Mucosa of rectum (tissue), 2 donors: ENCODE data around the gene COL6A1.
"Not testable (repeated sequence)": the region's sequence is repeated elsewhere in the genome, so short reads cannot be mapped to it uniquely, and the experiment has no call there.

Source experiments
- H3K27ac ChIP-seq, 2 donors: one replicate each; pipeline ENCODE4 v1.7.0; 2013; ENCODE audit warnings: inconsistent platforms in 2 of 2, low read depth in 2 of 2, low read length in 2 of 2
- H3K27me3 ChIP-seq, 2 donors: one replicate each; pipeline ENCODE4 v1.7.0; 2013; ENCODE audit warnings: low read length in 2 of 2; ENCODE audit not compliant: control insufficient read depth in 2 of 2, insufficient read depth in 2 of 2
- H3K36me3 ChIP-seq, 2 donors: one replicate each; pipeline ENCODE4 v1.7.0; 2013; ENCODE audit warnings: low read length in 2 of 2; ENCODE audit not compliant: control insufficient read depth in 2 of 2, insufficient read depth in 2 of 2
- H3K4me1 ChIP-seq, 2 donors: one replicate each; pipeline ENCODE4 v1.7.0; 2013; ENCODE audit warnings: low read length in 2 of 2, mild to moderate bottlenecking in 1 of 2; ENCODE audit not compliant: control insufficient read depth in 2 of 2, insufficient read depth in 2 of 2
- H3K4me3 ChIP-seq, 2 donors: one replicate each; pipeline ENCODE4 v1.7.0; 2013; ENCODE audit warnings: low read length in 2 of 2
- H3K9ac ChIP-seq, 2 donors: one replicate each; pipeline ENCODE4 v1.7.0; 2013; ENCODE audit warnings: low read length in 2 of 2, low read depth in 1 of 2, mild to moderate bottlenecking in 1 of 2
- H3K9me3 ChIP-seq, 2 donors: one replicate each; pipeline ENCODE4 v1.7.0; 2013; ENCODE audit warnings: low read length in 2 of 2; ENCODE audit not compliant: control insufficient read depth in 2 of 2
- donor health status: healthy.
- donor health status: Normal muscosa, but diverticular disease.

The COL6A1 gene

GRCh38 chr21:45945868-45946210 is 35.7 kb upstream of the COL6A1 start:
- no peaks in the 10 kb centered on the region for H3K4me1 ChIP-seq
- no peaks in the 10 kb centered on the region for H3K36me3 ChIP-seq
- no peaks in the 10 kb centered on the region for H3K9me3 ChIP-seq
- no peak overlapping the region for H3K4me3 ChIP-seq
- no peaks in the 10 kb centered on the region for H3K27me3 ChIP-seq
- H3K27ac ChIP-seq: no peak overlapping the region
- no peak overlapping the region for H3K9ac ChIP-seq

- Histone ChIP-seq H3K9ac (no peak overlapping the region), H3K36me3 (no peaks in the 10 kb centered on the region), H3K4me3 (no peak overlapping the region), H3K4me1 (no peaks in the 10 kb centered on the region), H3K27me3 (no peaks in the 10 kb centered on the region), H3K27ac (no peak overlapping the region), H3K9me3 (no peaks in the 10 kb centered on the region)
These were observed 34.3 kb upstream of the COL6A1 start for GRCh38 chr21:45947296-45947695.

DNA sequence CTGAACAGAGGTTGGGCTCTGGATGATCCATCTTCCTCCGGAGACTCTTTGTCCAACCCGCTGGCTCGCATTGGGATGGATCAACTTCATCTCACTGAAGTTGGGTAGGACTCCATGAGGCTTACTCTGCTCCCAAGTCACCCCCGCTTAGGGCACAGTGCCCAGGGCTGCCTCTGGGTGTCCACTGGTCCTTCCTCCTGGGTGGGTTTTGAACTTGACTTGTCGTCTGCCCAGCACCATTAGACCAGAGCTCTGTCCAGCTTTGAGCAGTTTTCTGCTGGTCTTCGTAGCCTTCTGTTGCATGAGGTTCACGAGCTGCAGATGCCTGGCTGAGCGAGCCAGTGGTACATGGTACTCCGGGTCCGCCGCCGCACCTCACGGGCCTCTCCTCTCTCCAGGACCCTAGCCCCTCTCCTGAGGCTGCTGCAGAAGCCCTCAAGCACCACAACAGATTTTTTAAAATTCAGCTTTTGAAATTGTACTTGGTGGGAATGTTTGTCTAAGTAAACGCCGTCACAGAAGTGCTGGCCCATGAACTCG is 33.8 kb upstream of the COL6A1 start:
- no peaks in the 10 kb centered on the region for H3K36me3 ChIP-seq
- H3K9ac ChIP-seq: no peak overlapping the region
- no peaks in the 10 kb centered on the region for H3K27me3 ChIP-seq
- H3K4me1 ChIP-seq: no peaks in the 10 kb centered on the region
- H3K27ac ChIP-seq: no peak overlapping the region
- H3K9me3 ChIP-seq: no peaks in the 10 kb centered on the region
- no peak overlapping the region for H3K4me3 ChIP-seq

DNA sequence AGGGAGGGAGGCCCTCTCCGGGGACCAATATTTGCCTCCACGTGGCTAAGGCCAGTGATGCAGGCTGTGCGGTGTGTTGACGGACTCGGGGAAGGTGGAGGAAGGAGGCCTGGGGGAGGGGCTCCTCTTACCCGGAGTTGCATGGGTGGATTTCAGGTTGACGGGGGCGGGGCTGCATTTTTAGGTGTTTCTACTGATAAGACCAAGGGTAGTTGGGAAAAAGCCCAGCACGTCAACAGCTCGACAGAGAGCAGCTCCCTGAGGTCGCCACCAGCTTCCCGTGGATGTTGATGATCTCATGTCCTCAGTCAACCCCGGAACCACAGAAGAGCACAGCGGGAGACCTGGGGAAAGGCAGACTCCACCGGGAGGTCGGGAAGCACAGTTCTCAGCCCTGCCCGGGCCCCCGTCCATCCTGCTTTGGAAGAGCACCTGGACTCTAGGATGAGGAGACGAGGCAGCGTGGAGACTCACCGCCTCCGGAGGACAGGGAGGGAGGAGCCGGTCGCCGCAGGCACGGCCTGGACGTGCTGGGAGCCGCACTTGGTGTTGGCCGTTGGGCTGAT is 32.9 kb upstream of the COL6A1 start:
- Histone ChIP-seq H3K9ac (no peak overlapping the region), H3K4me1 (no peaks in the 10 kb centered on the region), H3K27ac (no peak overlapping the region), H3K4me3 (no peak overlapping the region), H3K27me3 (no peaks in the 10 kb centered on the region), H3K9me3 (no peaks in the 10 kb centered on the region), H3K36me3 (no peaks in the 10 kb centered on the region)

- no peak overlapping the region for H3K9ac ChIP-seq
- H3K27me3 ChIP-seq: no peaks in the 10 kb centered on the region
- H3K36me3 ChIP-seq: no peaks in the 10 kb centered on the region
- H3K4me1 ChIP-seq: peaks cover 0 to 2% of the 10 kb centered on the region in 2 donors
- no peaks in the 10 kb centered on the region for H3K9me3 ChIP-seq
- no peak overlapping the region for H3K27ac ChIP-seq
- H3K4me3 ChIP-seq: no peak overlapping the region
These were observed 31.4 kb upstream of the COL6A1 start for GRCh38 chr21:45949928-45950739.

DNA sequence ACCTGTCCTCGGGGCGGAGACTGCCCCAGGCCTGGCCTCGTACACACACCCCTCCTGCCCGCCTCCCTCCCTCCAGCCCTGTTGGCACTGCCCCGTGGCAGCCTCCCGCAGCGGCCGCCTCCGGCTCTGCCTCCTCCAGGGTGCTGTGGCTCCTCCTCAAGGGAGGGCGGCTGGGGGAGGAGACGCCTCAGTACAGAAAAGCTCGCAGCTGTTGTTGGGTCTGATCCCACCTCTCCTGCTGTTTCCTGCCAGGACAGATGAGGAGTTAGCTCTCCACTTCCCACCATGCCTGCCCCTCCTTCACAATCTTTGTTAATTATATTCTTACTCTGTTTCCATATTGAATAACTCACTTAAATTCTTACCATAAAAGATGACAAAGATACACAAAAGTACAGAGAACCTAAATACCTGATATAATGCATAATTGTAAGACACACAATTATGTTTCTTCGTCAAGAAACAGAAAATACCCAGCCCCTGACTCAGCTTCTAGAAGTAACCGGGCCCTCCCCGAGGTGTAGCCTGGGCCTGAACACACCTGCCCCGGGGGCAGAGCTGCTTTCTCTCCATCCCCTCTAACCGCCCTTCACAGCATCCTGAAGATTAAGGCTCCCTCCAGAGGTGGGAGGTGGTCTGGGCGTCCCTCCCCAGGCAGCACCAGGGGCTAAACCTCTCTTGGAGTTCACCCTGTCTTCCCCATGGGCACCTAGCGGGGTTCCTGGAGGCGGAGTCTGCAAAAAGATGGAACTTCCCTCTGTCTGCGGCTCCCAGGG is 30.6 kb upstream of the COL6A1 start:
- no peaks in the 10 kb centered on the region for H3K36me3 ChIP-seq
- H3K4me1 ChIP-seq: peaks cover 0 to 2% of the 10 kb centered on the region in 2 donors
- no peak overlapping the region for H3K4me3 ChIP-seq
- H3K9me3 ChIP-seq: no peaks in the 10 kb centered on the region
- no peak overlapping the region for H3K27ac ChIP-seq
- H3K27me3 ChIP-seq: no peaks in the 10 kb centered on the region
- no peak overlapping the region for H3K9ac ChIP-seq

DNA sequence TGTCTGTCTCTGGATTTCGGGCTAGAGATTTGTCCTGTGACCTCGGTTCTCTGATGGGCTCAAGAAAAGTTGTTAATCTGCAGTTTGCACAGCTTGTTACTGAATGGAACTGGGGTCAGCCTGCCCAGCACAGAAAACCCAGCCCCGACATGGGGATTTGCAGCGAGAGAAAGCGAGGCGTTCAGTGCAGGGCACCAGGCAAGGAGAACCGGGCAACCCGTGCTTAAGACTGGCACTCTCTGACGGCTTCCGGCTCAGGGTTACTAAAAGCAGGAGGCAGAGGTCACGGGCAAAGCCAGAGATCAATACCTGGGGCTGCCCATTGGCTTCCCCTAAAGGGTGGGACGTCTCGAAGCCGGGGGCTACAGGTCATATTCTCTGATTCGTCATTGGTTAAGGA is 29.9 kb upstream of the COL6A1 start:
- H3K36me3 ChIP-seq: no peaks in the 10 kb centered on the region
- H3K27ac ChIP-seq: no peak overlapping the region
- no peak overlapping the region for H3K4me3 ChIP-seq
- H3K4me1 ChIP-seq: peaks cover 0 to 2% of the 10 kb centered on the region in 2 donors
- no peaks in the 10 kb centered on the region for H3K9me3 ChIP-seq
- no peaks in the 10 kb centered on the region for H3K27me3 ChIP-seq
- H3K9ac ChIP-seq: no peak overlapping the region

GRCh38 chr21:45952527-45952926 is 29.0 kb upstream of the COL6A1 start:
- H3K36me3 ChIP-seq, H3K9me3 ChIP-seq, H3K4me1 ChIP-seq, H3K27ac ChIP-seq, H3K4me3 ChIP-seq, H3K27me3 ChIP-seq, H3K9ac ChIP-seq: not testable (repeated sequence)

GRCh38 chr21:45952974-45953373 is 28.6 kb upstream of the COL6A1 start:
- H3K9me3 ChIP-seq: no peaks in the 10 kb centered on the region
- H3K27me3 ChIP-seq: no peaks in the 10 kb centered on the region
- no peaks in the 10 kb centered on the region for H3K36me3 ChIP-seq
- H3K27ac ChIP-seq: no peak overlapping the region
- peaks cover 0 to 2% of the 10 kb centered on the region in 2 donors for H3K4me1 ChIP-seq
- no peak overlapping the region for H3K4me3 ChIP-seq
- H3K9ac ChIP-seq: no peak overlapping the region

GRCh38 chr21:45954261-45954660 is 27.3 kb upstream of the COL6A1 start:
- Histone ChIP-seq H3K4me1 (peaks cover 0 to 2% of the 10 kb centered on the region in 2 donors), H3K9me3 (no peaks in the 10 kb centered on the region), H3K4me3 (no peak overlapping the region), H3K27me3 (no peaks in the 10 kb centered on the region), H3K27ac (no peak overlapping the region), H3K9ac (no peak overlapping the region), H3K36me3 (no peaks in the 10 kb centered on the region)
